CD14-positive monocyte (primary cell): ENCODE data around the gene ANKRD13D. TPM values are rescaled to one million over a fixed set of nuclear protein-coding genes. Genes with fewer than 3 reads are reported as not detected.

Experiments used
- DNase-seq, 3 donors: peaks; one replicate each; pipeline ENCODE4 v3.0.0-alpha.2; 2011 to 2022
- H2AFZ ChIP-seq: 2 replicates; pipeline ENCODE4 v1.6.0; 2012; ENCODE audit warnings: mild to moderate bottlenecking, low read depth, low read length, inconsistent platforms; ENCODE audit not compliant: insufficient read depth, poor library complexity, severe bottlenecking
- H3K27ac ChIP-seq, 2 donors: 1 replicate in 1 of 2; 2 replicates in 1 of 2; pipeline ENCODE4 v1.5.1; 2012 to 2013; ENCODE audit warnings: low read length in 2 of 2, control low read depth in 1 of 2, inconsistent platforms in 1 of 2, low read depth in 1 of 2, mild to moderate bottlenecking in 1 of 2
- H3K27me3 ChIP-seq, 2 donors: one replicate each; pipeline versions ENCODE4 v1.6.0 to v1.6.1; 2011 to 2013; ENCODE audit warnings: low read length in 2 of 2; ENCODE audit not compliant: control insufficient read depth in 2 of 2, insufficient read depth in 2 of 2
- H3K36me3 ChIP-seq, 2 donors: replicated peaks in 1 of 2; 1 replicate in 1 of 2; 2 replicates in 1 of 2; pipeline versions ENCODE4 v1.5.1 to v1.6.1; 2012 to 2013; ENCODE audit warnings: low read length in 2 of 2, control low read depth in 1 of 2, inconsistent platforms in 1 of 2, mild to moderate bottlenecking in 1 of 2; ENCODE audit not compliant: insufficient read depth in 2 of 2, control insufficient read depth in 1 of 2
- H3K4me1 ChIP-seq, 2 donors: 1 replicate in 1 of 2; 2 replicates in 1 of 2; pipeline versions ENCODE4 v1.5.1 to v1.6.1; 2012 to 2013; ENCODE audit warnings: low read length in 2 of 2, control low read depth in 1 of 2, inconsistent platforms in 1 of 2, mild to moderate bottlenecking in 1 of 2, moderate library complexity in 1 of 2; ENCODE audit not compliant: insufficient read depth in 2 of 2, control insufficient read depth in 1 of 2
- H3K4me2 ChIP-seq: replicated peaks from 2 replicates; pipeline ENCODE3; 2012; ENCODE audit warnings: low read length, moderate library complexity, mild to moderate bottlenecking; ENCODE audit not compliant: poor library complexity, severe bottlenecking; ENCODE audit errors: extremely low read depth
- H3K4me3 ChIP-seq, 3 experiments: fragments of 200-600 bp in 1 of 3; sonication (generic) in 1 of 3; replicated peaks in 1 of 3; 1 replicate in 2 of 3; 2 replicates in 1 of 3; pipeline ENCODE4 v1.5.1; 2011 to 2013; ENCODE audit warnings: low read length in 3 of 3, mild to moderate bottlenecking in 3 of 3, control low read depth in 2 of 3, low read depth in 2 of 3, inconsistent platforms in 1 of 3, moderate library complexity in 1 of 3
- H3K79me2 ChIP-seq: 2 replicates; pipeline ENCODE4 v1.6.0; 2012; ENCODE audit warnings: mild to moderate bottlenecking, control low read depth, inconsistent platforms, low read length, moderate library complexity; ENCODE audit not compliant: insufficient read depth
- H3K9ac ChIP-seq: 2 replicates; pipeline ENCODE4 v1.6.0; 2017; ENCODE audit warnings: low read length, mild to moderate bottlenecking; ENCODE audit not compliant: insufficient read depth, poor library complexity, severe bottlenecking
- H3K9me3 ChIP-seq, 2 donors: replicated peaks in 1 of 2; 1 replicate in 1 of 2; 2 replicates in 1 of 2; pipeline versions ENCODE4 v1.5.1 to v1.6.1; 2012 to 2013; ENCODE audit warnings: low read length in 2 of 2, control low read depth in 1 of 2; ENCODE audit not compliant: control insufficient read depth in 1 of 2, insufficient read depth in 1 of 2
- H4K20me1 ChIP-seq: 2 replicates; pipeline ENCODE4 v1.6.0; 2012; ENCODE audit warnings: mild to moderate bottlenecking, low read length, control low read depth, moderate library complexity; ENCODE audit not compliant: insufficient read depth
- H3K27ac Mint-ChIP-seq, 7 donors: one replicate each; pipeline ENCODE4 v1.8.0; 2020; ENCODE audit warnings: mild to moderate bottlenecking in 7 of 7, mixed read lengths in 7 of 7, moderate library complexity in 6 of 7, inconsistent platforms in 2 of 7
- H3K27me3 Mint-ChIP-seq, 3 donors: one replicate each; pipeline ENCODE4 v1.8.0; 2021 to 2022; ENCODE audit warnings: low read depth in 3 of 3, mild to moderate bottlenecking in 3 of 3, mixed read lengths in 3 of 3, moderate library complexity in 3 of 3, inconsistent platforms in 1 of 3
- H3K36me3 Mint-ChIP-seq, 2 donors: one replicate each; pipeline ENCODE4 v1.8.0; 2020; ENCODE audit warnings: mixed read lengths in 2 of 2, inconsistent platforms in 1 of 2, mild to moderate bottlenecking in 1 of 2
- H3K4me1 Mint-ChIP-seq: one replicate; pipeline ENCODE4 v1.8.0; 2020; ENCODE audit warnings: mild to moderate bottlenecking, mixed read lengths
- H3K4me3 Mint-ChIP-seq, 2 donors: one replicate each; pipeline ENCODE4 v1.8.0; 2020; ENCODE audit warnings: mild to moderate bottlenecking in 2 of 2, mixed read lengths in 2 of 2, moderate library complexity in 1 of 2
- H3K9me3 Mint-ChIP-seq, 7 donors: one replicate each; pipeline ENCODE4 v1.8.0; 2020 to 2022; ENCODE audit warnings: mixed read lengths in 7 of 7, mild to moderate bottlenecking in 6 of 7, moderate library complexity in 6 of 7, inconsistent platforms in 2 of 7
- WGBS: methylation state at CpG from one replicate; pipeline ENCODE4 v1.1.5; 2013; ENCODE audit warnings: missing lambda C conversion rate; ENCODE audit not compliant: insufficient coverage; 5-methylcytosine and 5-hydroxymethylcytosine counted together
- intact Hi-C, 2 donors: fragments of 100-400 bp; cut with micrococcal nuclease; formaldehyde crosslinking; loops; one replicate each; pipeline versions ENCODE4 v1.15.0 to v1.15.1; 2023
- polyA plus RNA-seq, 3 donors: library from polyadenylated mRNA; depleted of rRNA in 1 of 3; unstranded in 2 of 3; stranded (reverse) in 1 of 3; fragments of 300-500 nt in 2 of 3; fragments of >200 nt in 1 of 3; fragmentation: Illumina TruSeq in 2 of 3; gene quantifications; 1 replicate in 2 of 3; 2 replicates in 1 of 3; pipeline ENCODE4 v1.2.3, GENCODE V29; 2012 to 2021
- TF ChIP-seq, protein P1 (sequence below): fragments of 200-600 bp; IDR thresholded peaks from one replicate; pipeline ENCODE4 v1.8.0; 2022; ENCODE audit warnings: antibody characterized with exemption, mild to moderate bottlenecking

The ANKRD13D gene
- polyA plus RNA-seq, 3 donors, result 9.1 to 389 (median 10.3) TPM

DNA sequence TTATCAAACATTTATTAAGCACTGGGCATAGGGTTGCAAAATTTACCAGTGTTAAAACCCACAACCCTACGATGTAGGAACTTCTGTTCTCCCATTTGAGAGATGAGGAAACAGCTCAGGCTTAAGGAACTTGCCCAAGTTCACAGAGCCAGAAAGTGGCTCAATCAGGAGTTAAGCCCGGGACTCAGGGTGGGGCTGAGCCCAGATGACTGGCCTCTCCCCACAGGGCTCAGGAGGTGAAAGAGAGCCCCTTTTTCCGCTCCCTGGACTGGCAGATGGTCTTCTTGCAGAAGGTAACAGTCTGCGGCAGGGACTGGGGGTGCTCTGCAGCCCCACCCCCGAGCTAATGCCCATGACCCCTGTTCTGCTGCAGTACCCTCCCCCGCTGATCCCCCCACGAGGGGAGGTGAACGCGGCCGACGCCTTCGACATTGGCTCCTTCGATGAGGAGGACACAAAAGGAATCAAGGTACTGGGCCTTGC is 5.6 kb upstream of the ANKRD13D start:
- Histone ChIP-seq H3K4me2 (peak overlapping the region; percentile 80), H4K20me1 (peaks cover 3% of the 10 kb centered on the region), H3K9me3 (no peaks in the 10 kb centered on the region), H2AFZ (no peak overlapping the region), H3K9ac (peak overlapping the region; percentile 55), H3K79me2 (peaks cover 92% of the 10 kb centered on the region), H3K36me3 (peaks cover 74 to 80% of the 10 kb centered on the region in 2 donors), H3K4me3 (peak overlapping the region; percentile 27 to 83 (median 54)), H3K4me1 (peaks cover 98 to 100% of the 10 kb centered on the region in 2 donors), H3K27ac (peak overlapping the region; percentile 92 to 99), H3K27me3 (no peaks in the 10 kb centered on the region)
- intact Hi-C loops, result no loop called here
- Mint-ChIP-seq H3K9me3 (peaks cover 0 to 2% (median 0%) of the 10 kb centered on the region in 7 donors), H3K4me3 (peak overlapping the region; percentile 80 to 91), H3K4me1 (peaks cover 89% of the 10 kb centered on the region), H3K27ac (peak overlapping the region; percentile 91 to 99 (median 95)), H3K36me3 (peaks cover 73 to 91% of the 10 kb centered on the region in 2 donors), H3K27me3 (peaks cover 0 to 10% (median 4%) of the 10 kb centered on the region in 3 donors)
- TF ChIP-seq, protein P1, sequence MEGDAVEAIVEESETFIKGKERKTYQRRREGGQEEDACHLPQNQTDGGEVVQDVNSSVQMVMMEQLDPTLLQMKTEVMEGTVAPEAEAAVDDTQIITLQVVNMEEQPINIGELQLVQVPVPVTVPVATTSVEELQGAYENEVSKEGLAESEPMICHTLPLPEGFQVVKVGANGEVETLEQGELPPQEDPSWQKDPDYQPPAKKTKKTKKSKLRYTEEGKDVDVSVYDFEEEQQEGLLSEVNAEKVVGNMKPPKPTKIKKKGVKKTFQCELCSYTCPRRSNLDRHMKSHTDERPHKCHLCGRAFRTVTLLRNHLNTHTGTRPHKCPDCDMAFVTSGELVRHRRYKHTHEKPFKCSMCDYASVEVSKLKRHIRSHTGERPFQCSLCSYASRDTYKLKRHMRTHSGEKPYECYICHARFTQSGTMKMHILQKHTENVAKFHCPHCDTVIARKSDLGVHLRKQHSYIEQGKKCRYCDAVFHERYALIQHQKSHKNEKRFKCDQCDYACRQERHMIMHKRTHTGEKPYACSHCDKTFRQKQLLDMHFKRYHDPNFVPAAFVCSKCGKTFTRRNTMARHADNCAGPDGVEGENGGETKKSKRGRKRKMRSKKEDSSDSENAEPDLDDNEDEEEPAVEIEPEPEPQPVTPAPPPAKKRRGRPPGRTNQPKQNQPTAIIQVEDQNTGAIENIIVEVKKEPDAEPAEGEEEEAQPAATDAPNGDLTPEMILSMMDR, result no peak
- DNase-seq, result peak; percentile 84 to 95 (median 92)
- WGBS, result 32% methylated on average over 12 of the region's 13 CpGs

- WGBS, result 63% methylated on average over 35 of the region's 45 CpGs
- Histone ChIP-seq H3K4me2 (peak overlapping the region; percentile 80), H3K9me3 (no peaks in the 10 kb centered on the region), H2AFZ (no peak overlapping the region), H4K20me1 (peaks cover 11% of the 10 kb centered on the region), H3K9ac (peak overlapping the region; percentile 93), H3K27me3 (no peaks in the 10 kb centered on the region), H3K79me2 (peaks cover 86% of the 10 kb centered on the region), H3K27ac (peak overlapping the region; percentile 92 to 99), H3K4me3 (peak overlapping the region; percentile 25 to 83 (median 54)), H3K4me1 (peaks cover 88 to 95% of the 10 kb centered on the region in 2 donors), H3K36me3 (peaks cover 60 to 68% of the 10 kb centered on the region in 2 donors)
- Mint-ChIP-seq H3K4me1 (peaks cover 80% of the 10 kb centered on the region), H3K4me3 (peak overlapping the region; percentile 80 to 91), H3K36me3 (peaks cover 60 to 81% of the 10 kb centered on the region in 2 donors), H3K27ac (peak overlapping the region; percentile 91 to 100 (median 97)), H3K27me3 (peaks cover 0 to 10% (median 6%) of the 10 kb centered on the region in 3 donors), H3K9me3 (no peaks in the 10 kb centered on the region)
- TF ChIP-seq, protein P1, result no peak
- intact Hi-C loops, result loop anchor here in 1 of 2 donors (1.0 to 2.0 kb wide), 2 partner anchors 8 to 16 kb away; no protein-coding TSS in a partner anchor
- no peak for DNase-seq
These were observed 4.1 kb upstream of the ANKRD13D start for GRCh38 chr11:67284811-67285540.
